H1 (cell line): ENCODE results near the gene PPFIA2. TPM values are rescaled to one million over a fixed set of nuclear protein-coding genes. Genes with fewer than 3 reads are reported as not detected.

Experiments
- CTCF ChIA-PET: fragments of 300-600 bp; sonication (Branson Sonifier 250); formaldehyde crosslinking; loops from one replicate; lab custom pipeline; 2021; ENCODE audit not compliant: partially characterized antibody; lab: Charles Lee
- POLR2A ChIA-PET: fragments of 300-600 bp; sonication (Branson Sonifier 250); formaldehyde crosslinking; loops from one replicate; lab custom pipeline; 2021; ENCODE audit warnings: inconsistent platforms; ENCODE audit not compliant: partially characterized antibody; lab: Charles Lee
- DNase-seq, 2 experiments: peaks; one replicate each; pipeline versions ENCODE4 v3.0.0 to v3.0.0-alpha.2; 2010 to 2022; ENCODE audit warnings: low spot score in 2 of 2, low read depth in 1 of 2, mixed read lengths in 1 of 2
- FAIRE-seq: peaks from 2 replicates; lab custom pipeline; 2011; peaks lifted over from hg19 to GRCh38; lab: Jason Lieb, UNC
- H2AFZ ChIP-seq: 2 replicates; pipeline ENCODE4 v1.8.1; 2012; ENCODE audit warnings: low read length, inconsistent platforms
- H2AK5ac ChIP-seq: 2 replicates; pipeline ENCODE4 v1.6.1; 2013; ENCODE audit warnings: low read depth, low read length
- H2BK120ac ChIP-seq: replicated peaks from 2 replicates; pipeline ENCODE3; 2013; ENCODE audit warnings: low read depth, low read length, inconsistent platforms
- H2BK12ac ChIP-seq: 2 replicates; pipeline ENCODE4 v1.6.1; 2013; ENCODE audit warnings: low read depth, low read length
- H2BK15ac ChIP-seq: 2 replicates; pipeline ENCODE4 v1.6.1; 2013; ENCODE audit warnings: low read length
- H2BK20ac ChIP-seq: 2 replicates; pipeline ENCODE4 v1.6.1; 2013; ENCODE audit warnings: low read length
- H2BK5ac ChIP-seq: 2 replicates; pipeline ENCODE4 v1.6.1; 2013; ENCODE audit warnings: low read depth, low read length
- H3K14ac ChIP-seq: 2 replicates; pipeline ENCODE4 v1.6.1; 2013; ENCODE audit warnings: inconsistent platforms; ENCODE audit not compliant: insufficient read length
- H3K18ac ChIP-seq: 2 replicates; pipeline ENCODE4 v1.6.1; 2013; ENCODE audit warnings: low read length; ENCODE audit errors: extremely low read depth
- H3K23ac ChIP-seq: 2 replicates; pipeline ENCODE4 v1.6.1; 2013; ENCODE audit warnings: inconsistent platforms; ENCODE audit not compliant: insufficient read length
- H3K23me2 ChIP-seq: 2 replicates; pipeline ENCODE4 v1.6.1; 2013; ENCODE audit warnings: low read depth, low read length
- H3K27ac ChIP-seq: 2 replicates; pipeline ENCODE4 v1.6.1; 2011; ENCODE audit warnings: low read depth, low read length, inconsistent platforms
- H3K27me3 ChIP-seq, 4 experiments: replicated peaks in 1 of 4; 1 replicate in 1 of 4; 2 replicates in 3 of 4; pipeline versions ENCODE4 v1.6.1 to v1.8.1; 2011 to 2013; ENCODE audit warnings: low read length in 3 of 4, mild to moderate bottlenecking in 3 of 4, inconsistent platforms in 2 of 4, mixed read lengths in 2 of 4, moderate library complexity in 1 of 4; ENCODE audit not compliant: control insufficient read depth in 3 of 4, insufficient read depth in 3 of 4; ENCODE audit errors: extremely low read depth in 1 of 4
- H3K36me3 ChIP-seq, 4 experiments: 2 replicates each; pipeline versions ENCODE4 v1.6.1 to v1.8.1; 2011 to 2013; ENCODE audit warnings: mild to moderate bottlenecking in 4 of 4, low read length in 3 of 4, moderate library complexity in 2 of 4, control low read depth in 1 of 4, inconsistent platforms in 1 of 4; ENCODE audit not compliant: insufficient read depth in 4 of 4, control insufficient read depth in 2 of 4
- H3K4ac ChIP-seq: replicated peaks from 2 replicates; pipeline ENCODE3; 2013; ENCODE audit warnings: low read length, low read depth, mixed read lengths, inconsistent platforms; ENCODE audit not compliant: insufficient read length
- H3K4me1 ChIP-seq, 4 experiments: replicated peaks in 1 of 4; 1 replicate in 1 of 4; 2 replicates in 3 of 4; pipeline versions ENCODE4 v1.6.1 to v1.8.1; 2011 to 2013; ENCODE audit warnings: low read length in 3 of 4, inconsistent platforms in 2 of 4, mixed read lengths in 1 of 4; ENCODE audit not compliant: insufficient read depth in 4 of 4, control insufficient read depth in 3 of 4
- H3K4me2 ChIP-seq, 2 experiments: 2 replicates each; pipeline versions ENCODE4 v1.6.1 to v1.8.1; 2011 to 2013; ENCODE audit warnings: low read depth in 2 of 2, low read length in 2 of 2, control low read depth in 1 of 2, inconsistent platforms in 1 of 2, mild to moderate bottlenecking in 1 of 2; ENCODE audit not compliant: insufficient read depth in 1 of 2
- H3K4me3 ChIP-seq, 4 experiments: fragments of 200-600, 300-600 bp in 1 of 4; sonication (generic), shearing (Covaris generic), sonication (Bioruptor Twin) in 1 of 4; 2 replicates each; pipeline versions ENCODE4 v1.5.1 to v1.8.1; 2011 to 2016; ENCODE audit warnings: low read length in 4 of 4, low read depth in 3 of 4, control low read depth in 2 of 4, inconsistent platforms in 2 of 4, mild to moderate bottlenecking in 2 of 4, mixed read lengths in 1 of 4, moderate library complexity in 1 of 4; ENCODE audit not compliant: insufficient read depth in 2 of 4; ENCODE audit errors: extremely low read depth in 1 of 4
- H3K56ac ChIP-seq: replicated peaks from 2 replicates; pipeline ENCODE3; 2013; ENCODE audit warnings: low read depth, mild to moderate bottlenecking, mixed read lengths, low read length, inconsistent platforms; ENCODE audit not compliant: insufficient read length
- H3K79me1 ChIP-seq: 2 replicates; pipeline ENCODE4 v1.6.1; 2013; ENCODE audit warnings: low read depth, low read length, control low read depth
- H3K79me2 ChIP-seq, 2 experiments: 2 replicates each; pipeline versions ENCODE4 v1.6.1 to v1.8.1; 2012 to 2013; ENCODE audit warnings: low read length in 2 of 2, mild to moderate bottlenecking in 2 of 2, inconsistent platforms in 1 of 2; ENCODE audit not compliant: insufficient read depth in 2 of 2, control insufficient read depth in 1 of 2
- H3K9ac ChIP-seq, 4 experiments: replicated peaks in 1 of 4; 1 replicate in 1 of 4; 2 replicates in 3 of 4; pipeline versions ENCODE4 v1.6.1 to v1.8.1; 2011 to 2013; ENCODE audit warnings: low read depth in 3 of 4, low read length in 3 of 4, control low read depth in 2 of 4, mild to moderate bottlenecking in 2 of 4, moderate library complexity in 2 of 4, inconsistent platforms in 1 of 4; ENCODE audit errors: extremely low read depth in 1 of 4
- H3K9me3 ChIP-seq, 2 experiments: 2 replicates each; pipeline versions ENCODE4 v1.6.1 to v1.8.1; 2012 to 2013; ENCODE audit warnings: mild to moderate bottlenecking in 2 of 2, moderate library complexity in 2 of 2, control low read depth in 1 of 2, inconsistent platforms in 1 of 2, low read depth in 1 of 2, low read length in 1 of 2, mixed read lengths in 1 of 2; ENCODE audit not compliant: insufficient read depth in 2 of 2
- H4K20me1 ChIP-seq, 2 experiments: replicated peaks in 1 of 2; 2 replicates each; pipeline versions ENCODE3 to v1.8.1; 2011 to 2013; ENCODE audit warnings: inconsistent platforms in 2 of 2, low read length in 2 of 2, mild to moderate bottlenecking in 1 of 2; ENCODE audit not compliant: insufficient read depth in 2 of 2, control insufficient read depth in 1 of 2
- H4K5ac ChIP-seq: 2 replicates; pipeline ENCODE4 v1.6.1; 2013; ENCODE audit warnings: low read length, low read depth, mixed read lengths, inconsistent platforms; ENCODE audit not compliant: insufficient read length
- H4K8ac ChIP-seq: 2 replicates; pipeline ENCODE4 v1.8.0; 2013; ENCODE audit warnings: mild to moderate bottlenecking, moderate library complexity, low read length, inconsistent platforms; ENCODE audit not compliant: insufficient read depth; ENCODE audit errors: extremely low read depth
- H4K91ac ChIP-seq: replicated peaks from 2 replicates; pipeline ENCODE3; 2013; ENCODE audit warnings: low read length, mixed read lengths, inconsistent platforms; ENCODE audit not compliant: insufficient read length
- ASH2L ChIP-seq: fragments of 200-600, 300-600 bp; sonication (generic); IDR thresholded peaks from one replicate; pipeline ENCODE4 v1.7.1; 2017; ENCODE audit warnings: low read length
- BACH1 ChIP-seq: IDR thresholded peaks from 2 replicates; pipeline ENCODE4 v1.6.1; 2012; ENCODE audit warnings: low read length, improper control_type of control experiment
- CBX8 ChIP-seq: fragments of 300-800, 300-1000 bp; sonication (generic); IDR thresholded peaks from 2 replicates; pipeline ENCODE4 v1.7.1; 2016; ENCODE audit warnings: low read depth, low read length, borderline replicate concordance
- CTBP2 ChIP-seq: IDR thresholded peaks from 2 replicates; pipeline ENCODE4 v1.7.0; 2011; ENCODE audit warnings: borderline replicate concordance, mild to moderate bottlenecking, moderate library complexity, mixed read lengths, low read length; ENCODE audit not compliant: insufficient read depth, insufficient read length
- E2F6 ChIP-seq: IDR thresholded peaks from 2 replicates; pipeline ENCODE4 v1.6.1; 2012; ENCODE audit warnings: inconsistent platforms
- EP300 ChIP-seq, 2 experiments: IDR thresholded peaks; 1 replicate in 1 of 2; 2 replicates in 1 of 2; pipeline ENCODE4 v1.6.1; 2011 to 2012; ENCODE audit warnings: low read depth in 2 of 2, low read length in 2 of 2, mild to moderate bottlenecking in 2 of 2, borderline replicate concordance in 1 of 2, inconsistent platforms in 1 of 2, moderate library complexity in 1 of 2
- JUND ChIP-seq: IDR thresholded peaks from 2 replicates; pipeline ENCODE4 v1.6.1; 2011; ENCODE audit warnings: mild to moderate bottlenecking, improper control_type of control experiment, low read length
- KDM5A ChIP-seq: fragments of 200-600 bp; IDR thresholded peaks from 2 replicates; pipeline ENCODE4 v1.7.1; 2012; ENCODE audit warnings: mild to moderate bottlenecking, low read length, inconsistent platforms, mixed read lengths
- POLR2AphosphoS5 ChIP-seq: IDR thresholded peaks from 2 replicates; pipeline ENCODE4 v1.6.1; 2011; ENCODE audit warnings: low read depth, low read length
- RAD21 ChIP-seq, 2 experiments: IDR thresholded peaks in 1 of 2; conservative IDR thresholded peaks in 1 of 2; 2 replicates each; pipeline ENCODE4 v1.6.1; 2011; ENCODE audit warnings: low read depth in 2 of 2, low read length in 2 of 2, improper control_type of control experiment in 1 of 2, inconsistent platforms in 1 of 2, mild to moderate bottlenecking in 1 of 2, moderate library complexity in 1 of 2
- RFX5 ChIP-seq: IDR thresholded peaks from 2 replicates; pipeline ENCODE4 v1.6.1; 2011; ENCODE audit warnings: low read depth, low read length, improper control_type of control experiment, borderline replicate concordance
- TAF7 ChIP-seq: optimal IDR thresholded peaks from 2 replicates; pipeline ENCODE3; 2011; ENCODE audit warnings: low read depth, mild to moderate bottlenecking, inconsistent platforms, low read length, moderate library complexity, borderline replicate concordance
- TEAD4 ChIP-seq: IDR thresholded peaks from 2 replicates; pipeline ENCODE4 v1.6.1; 2012; ENCODE audit warnings: low read depth, low read length, inconsistent platforms, mixed read lengths
- WGBS, 2 experiments: shearing (Covaris generic) in 1 of 2; methylation state at CpG; one replicate each; pipeline versions ENCODE4 v1.1.6 to v1.1.7; 2013 to 2015; ENCODE audit warnings: low lambda C conversion rate in 2 of 2, mixed read lengths in 2 of 2, inconsistent platforms in 1 of 2, low coverage in 1 of 2, missing lambda C conversion rate in 1 of 2; ENCODE audit not compliant: insufficient replicate concordance in 2 of 2, insufficient coverage in 1 of 2, insufficient read length in 1 of 2; ENCODE audit errors: extremely low coverage in 1 of 2, missing lambda C conversion rate in 1 of 2; 5-methylcytosine and 5-hydroxymethylcytosine counted together
- polyA plus RNA-seq, 7 experiments: library from polyadenylated mRNA; depleted of rRNA in 3 of 7; stranded (reverse) in 5 of 7; unstranded in 2 of 7; fragments of >200 nt in 5 of 7; fragments of 200-250 nt in 2 of 7; gene quantifications; 1 replicate in 5 of 7; 2 replicates in 1 of 7; 4 replicates in 1 of 7; pipeline versions ENCODE4 v1.2.1 to v1.2.3, GENCODE V29; 2011 to 2013; ENCODE audit warnings: missing spikeins in 2 of 7, mixed read lengths in 2 of 7
- total RNA-seq: library from RNA; stranded (reverse); fragmentation: NEBNext Ultra II Directional; extraction: Animal tissue kit (Norgen Biotek cat#: 25700); gene quantifications from 2 replicates; pipeline ENCODE4 v1.2.1, GENCODE V29; 2021

The PPFIA2 gene
- total and polyA plus RNA-seq, 2 of the 8 experiments (the other 6 are each of a cell fraction or from before 2014, with no cell fraction given) = 1.2 to 1.8 TPM

GRCh38 chr12:81259360-81259759 lies 499.8 kb downstream of the PPFIA2 start:
- no peak overlapping the region for H2BK5ac ChIP-seq
- no peaks in the 10 kb centered on the region; a peak in 2 of 8 replicates for H3K36me3 ChIP-seq
- H3K23ac ChIP-seq = no peak overlapping the region
- H3K14ac ChIP-seq = no peak overlapping the region
- H2BK15ac ChIP-seq = no peak overlapping the region
- no peak overlapping the region for H3K56ac ChIP-seq
- H3K4me3 ChIP-seq = no peak overlapping the region
- no peak overlapping the region for H2BK120ac ChIP-seq
- H3K27me3 ChIP-seq = no peaks in the 10 kb centered on the region
- no peak overlapping the region for H2AFZ ChIP-seq
- ChIA-PET CTCF (interaction anchor here (0.6 to 1.9 kb wide), 5 partner anchors 12 to 848 kb away, joined by 3 to 5 read pairs (median 3); no protein-coding TSS in a partner anchor), POLR2A (no interaction called here)
- no peaks in the 10 kb centered on the region for H3K23me2 ChIP-seq
- peaks cover 0 to 6% (median 4%) of the 10 kb centered on the region in 4 experiments; a peak in 4 of 7 replicates for H3K4me1 ChIP-seq
- H3K79me2 ChIP-seq = no peaks in the 10 kb centered on the region
- no peak overlapping the region for H4K91ac ChIP-seq
- DNase-seq = no peak
- no peaks in the 10 kb centered on the region for H3K9me3 ChIP-seq
- no peak overlapping the region for H2BK20ac ChIP-seq
- H4K20me1 ChIP-seq = no peaks in the 10 kb centered on the region
- H4K8ac ChIP-seq = no peak overlapping the region
- no peak overlapping the region for H2BK12ac ChIP-seq
- no peaks in the 10 kb centered on the region for H3K79me1 ChIP-seq
- no peak for FAIRE-seq
- H3K4me2 ChIP-seq = no peak overlapping the region
- no peak overlapping the region for H3K18ac ChIP-seq
- H3K9ac ChIP-seq = no peak overlapping the region
- 80% methylated on average over 4 of the region's 4 CpGs; no CpG with 5 or more reads in 1 of the 2 experiments for WGBS, 2 experiments
- H2AK5ac ChIP-seq = no peak overlapping the region
- H4K5ac ChIP-seq = no peak overlapping the region
- no peak overlapping the region for H3K4ac ChIP-seq
- H3K27ac ChIP-seq = no peak overlapping the region
- TF ChIP-seq CTBP2 = no peak
- no peak for TF ChIP-seq ASH2L
- no peak for TF ChIP-seq RAD21 (IDR thresholded peaks at IDR 0.05 in 1 of 2, conservative IDR thresholded peaks at IDR 0.05 in 1 of 2; ENCODE audit: low read depth in 2 of 2, low read length in 2 of 2)
- no peak for TF ChIP-seq KDM5A
- no peak for TF ChIP-seq POLR2AphosphoS5
- no peak for TF ChIP-seq CBX8
- TF ChIP-seq EP300 (IDR thresholded peaks at IDR 0.05; ENCODE audit: borderline replicate concordance in 1 of 2, low read depth in 2 of 2, low read length in 2 of 2) = no peak
- TF ChIP-seq TEAD4 = no peak
- no peak for TF ChIP-seq E2F6
- no peak for TF ChIP-seq TAF7
- TF ChIP-seq RFX5 = no peak
- no peak for TF ChIP-seq BACH1
- no peak for TF ChIP-seq JUND
